ENCODE measurements around the gene TEN1. TPM values are rescaled to one million over a fixed set of nuclear protein-coding genes. Genes with fewer than 3 reads are reported as not detected.

TEN1 gene
- total and polyA plus RNA-seq, 2 of the 13 experiments (the other 11 are each of a cell fraction or from before 2014, with no cell fraction given): 18.0 to 21.3 TPM

- TF ChIP-seq, protein P1, sequence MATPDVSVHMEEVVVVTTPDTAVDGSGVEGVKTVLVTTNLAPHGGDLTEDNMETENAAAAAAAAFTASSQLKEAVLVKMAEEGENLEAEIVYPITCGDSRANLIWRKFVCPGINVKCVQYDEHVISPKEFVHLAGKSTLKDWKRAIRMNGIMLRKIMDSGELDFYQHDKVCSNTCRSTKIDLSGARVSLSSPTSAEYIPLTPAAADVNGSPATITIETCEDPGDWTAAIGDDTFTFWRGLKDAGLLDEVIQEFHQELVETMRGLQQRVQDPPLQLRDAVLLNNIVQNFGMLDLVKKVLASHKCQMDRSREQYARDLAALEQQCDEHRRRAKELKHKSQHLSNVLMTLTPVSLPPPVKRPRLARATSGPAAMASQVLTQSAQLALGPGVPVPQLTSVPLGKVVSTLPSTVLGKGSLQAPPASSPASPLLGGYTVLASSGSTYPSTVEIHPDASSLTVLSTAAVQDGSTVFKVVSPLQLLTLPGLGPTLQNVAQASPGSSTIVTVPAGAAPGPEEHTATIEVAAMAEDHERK (CRISPR knock-in tag; IDR thresholded peaks at IDR 0.05; ENCODE audit: low read depth): no peak
- no peak for TF ChIP-seq ZNF788 (CRISPR knock-in tag; IDR thresholded peaks at IDR 0.05; ENCODE audit: borderline replicate concordance)
- TF ChIP-seq KDM3A (CRISPR knock-in tag; IDR thresholded peaks at IDR 0.05; ENCODE audit: low read depth): no peak
- TF ChIP-seq DDIT3 (CRISPR knock-in tag; IDR thresholded peaks at IDR 0.05): no peak
- no peak for TF ChIP-seq POGK (CRISPR knock-in tag; conservative IDR thresholded peaks at IDR 0.05)
- TF ChIP-seq, protein P2, sequence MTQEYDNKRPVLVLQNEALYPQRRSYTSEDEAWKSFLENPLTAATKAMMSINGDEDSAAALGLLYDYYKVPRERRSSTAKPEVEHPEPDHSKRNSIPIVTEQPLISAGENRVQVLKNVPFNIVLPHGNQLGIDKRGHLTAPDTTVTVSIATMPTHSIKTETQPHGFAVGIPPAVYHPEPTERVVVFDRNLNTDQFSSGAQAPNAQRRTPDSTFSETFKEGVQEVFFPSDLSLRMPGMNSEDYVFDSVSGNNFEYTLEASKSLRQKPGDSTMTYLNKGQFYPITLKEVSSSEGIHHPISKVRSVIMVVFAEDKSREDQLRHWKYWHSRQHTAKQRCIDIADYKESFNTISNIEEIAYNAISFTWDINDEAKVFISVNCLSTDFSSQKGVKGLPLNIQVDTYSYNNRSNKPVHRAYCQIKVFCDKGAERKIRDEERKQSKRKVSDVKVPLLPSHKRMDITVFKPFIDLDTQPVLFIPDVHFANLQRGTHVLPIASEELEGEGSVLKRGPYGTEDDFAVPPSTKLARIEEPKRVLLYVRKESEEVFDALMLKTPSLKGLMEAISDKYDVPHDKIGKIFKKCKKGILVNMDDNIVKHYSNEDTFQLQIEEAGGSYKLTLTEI (CRISPR knock-in tag; conservative IDR thresholded peaks at IDR 0.05): no peak
- no peak for TF ChIP-seq TRIM22 (IDR thresholded peaks at IDR 0.05)
- TF ChIP-seq, protein P3, sequence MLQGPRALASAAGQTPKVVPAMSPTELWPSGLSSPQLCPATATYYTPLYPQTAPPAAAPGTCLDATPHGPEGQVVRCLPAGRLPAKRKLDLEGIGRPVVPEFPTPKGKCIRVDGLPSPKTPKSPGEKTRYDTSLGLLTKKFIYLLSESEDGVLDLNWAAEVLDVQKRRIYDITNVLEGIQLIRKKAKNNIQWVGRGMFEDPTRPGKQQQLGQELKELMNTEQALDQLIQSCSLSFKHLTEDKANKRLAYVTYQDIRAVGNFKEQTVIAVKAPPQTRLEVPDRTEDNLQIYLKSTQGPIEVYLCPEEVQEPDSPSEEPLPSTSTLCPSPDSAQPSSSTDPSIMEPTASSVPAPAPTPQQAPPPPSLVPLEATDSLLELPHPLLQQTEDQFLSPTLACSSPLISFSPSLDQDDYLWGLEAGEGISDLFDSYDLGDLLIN (CRISPR knock-in tag; IDR thresholded peaks at IDR 0.05; ENCODE audit: borderline replicate concordance): no peak
- 0 out of 2 replicates have a peak, but pooled peaks have one; percentile 30 for TF ChIP-seq CHCHD3 (CRISPR knock-in tag; IDR thresholded peaks at IDR 0.05)
- TF ChIP-seq, protein P4, sequence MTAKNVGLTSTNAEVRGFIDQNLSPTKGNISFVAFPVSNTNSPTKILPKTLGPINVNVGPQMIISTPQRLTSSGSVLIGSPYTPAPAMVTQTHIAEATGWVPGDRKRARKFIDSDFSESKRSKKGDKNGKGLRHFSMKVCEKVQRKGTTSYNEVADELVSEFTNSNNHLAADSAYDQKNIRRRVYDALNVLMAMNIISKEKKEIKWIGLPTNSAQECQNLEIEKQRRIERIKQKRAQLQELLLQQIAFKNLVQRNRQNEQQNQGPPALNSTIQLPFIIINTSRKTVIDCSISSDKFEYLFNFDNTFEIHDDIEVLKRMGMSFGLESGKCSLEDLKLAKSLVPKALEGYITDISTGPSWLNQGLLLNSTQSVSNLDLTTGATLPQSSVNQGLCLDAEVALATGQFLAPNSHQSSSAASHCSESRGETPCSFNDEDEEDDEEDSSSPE (CRISPR knock-in tag; IDR thresholded peaks at IDR 0.05): no peak
- TF ChIP-seq BORCS8-MEF2B (CRISPR knock-in tag; IDR thresholded peaks at IDR 0.05): no peak
- no peak for TF ChIP-seq RNF219 (CRISPR knock-in tag; IDR thresholded peaks at IDR 0.05)
- TF ChIP-seq ZNF512B (CRISPR knock-in tag; IDR thresholded peaks at IDR 0.05; ENCODE audit: borderline replicate concordance): no peak
Measured at GRCh38 chr17:75995385-75995925, 16.4 kb downstream of the TEN1 start (continued).

Measured in HepG2 (cell line).